Kidney epithelial cell (primary cell): ENCODE results near the gene RNU5B-1. TPM values are rescaled to one million over a fixed set of nuclear protein-coding genes. Genes with fewer than 3 reads are reported as not detected.

ENCODE experiments used
- DNase-seq: peaks from one replicate; pipeline ENCODE4 v3.0.0-alpha.2; 2010; ENCODE audit warnings: low read depth
- H3K27me3 ChIP-seq: 2 replicates; pipeline ENCODE4 v1.6.0; 2011; ENCODE audit warnings: low read length; ENCODE audit not compliant: control insufficient read depth, insufficient read depth
- H3K36me3 ChIP-seq: 2 replicates; pipeline ENCODE4 v1.5.1; 2011; ENCODE audit warnings: low read length; ENCODE audit not compliant: control insufficient read depth, insufficient read depth
- H3K4me3 ChIP-seq: 2 replicates; pipeline ENCODE4 v1.5.1; 2011; ENCODE audit warnings: low read depth, mild to moderate bottlenecking, control low read depth, low read length
- total RNA-seq: library from RNA; depleted of rRNA; stranded (reverse); fragments of >200 nt; gene quantifications from 2 replicates; pipeline ENCODE4 v1.2.3, GENCODE V29; 2015
- TF ChIP-seq, protein P1 (sequence below): IDR thresholded peaks from 2 replicates; pipeline ENCODE4 v1.5.1; 2011; ENCODE audit warnings: mild to moderate bottlenecking, moderate library complexity, low read length, control low read depth, inconsistent platforms; ENCODE audit not compliant: insufficient read depth, poor library complexity, severe bottlenecking

The RNU5B-1 gene
- total RNA-seq, 1 donor from 2014 or later: not detected

GRCh38 chr15:65292938-65293518 is 11.4 kb upstream of the RNU5B-1 start:
- H3K27me3 ChIP-seq: no peaks in the 10 kb centered on the region
- TF ChIP-seq, protein P1, sequence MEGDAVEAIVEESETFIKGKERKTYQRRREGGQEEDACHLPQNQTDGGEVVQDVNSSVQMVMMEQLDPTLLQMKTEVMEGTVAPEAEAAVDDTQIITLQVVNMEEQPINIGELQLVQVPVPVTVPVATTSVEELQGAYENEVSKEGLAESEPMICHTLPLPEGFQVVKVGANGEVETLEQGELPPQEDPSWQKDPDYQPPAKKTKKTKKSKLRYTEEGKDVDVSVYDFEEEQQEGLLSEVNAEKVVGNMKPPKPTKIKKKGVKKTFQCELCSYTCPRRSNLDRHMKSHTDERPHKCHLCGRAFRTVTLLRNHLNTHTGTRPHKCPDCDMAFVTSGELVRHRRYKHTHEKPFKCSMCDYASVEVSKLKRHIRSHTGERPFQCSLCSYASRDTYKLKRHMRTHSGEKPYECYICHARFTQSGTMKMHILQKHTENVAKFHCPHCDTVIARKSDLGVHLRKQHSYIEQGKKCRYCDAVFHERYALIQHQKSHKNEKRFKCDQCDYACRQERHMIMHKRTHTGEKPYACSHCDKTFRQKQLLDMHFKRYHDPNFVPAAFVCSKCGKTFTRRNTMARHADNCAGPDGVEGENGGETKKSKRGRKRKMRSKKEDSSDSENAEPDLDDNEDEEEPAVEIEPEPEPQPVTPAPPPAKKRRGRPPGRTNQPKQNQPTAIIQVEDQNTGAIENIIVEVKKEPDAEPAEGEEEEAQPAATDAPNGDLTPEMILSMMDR: no peak
- H3K4me3 ChIP-seq: no peak overlapping the region
- H3K36me3 ChIP-seq: no peaks in the 10 kb centered on the region
- DNase-seq: no peak

DNA sequence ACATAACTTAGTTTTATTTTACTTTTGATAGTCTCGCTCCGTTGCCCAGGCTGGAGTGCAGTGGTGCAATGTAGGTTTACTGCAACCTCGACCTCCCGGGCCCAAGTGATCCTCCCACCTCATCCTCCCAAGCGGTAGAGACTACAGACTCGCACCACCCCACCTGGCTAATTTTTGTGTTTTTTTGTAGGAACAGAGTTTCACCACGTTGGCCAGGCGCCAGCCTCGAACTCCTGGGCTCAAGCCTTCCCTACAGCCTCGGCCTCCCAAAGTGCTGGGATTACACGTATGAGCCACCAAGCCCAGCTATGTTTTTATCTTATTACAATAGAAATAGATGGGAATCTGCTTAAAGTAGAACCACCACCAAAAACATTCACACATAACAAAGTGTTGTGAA is 5.7 kb upstream of the RNU5B-1 start:
- TF ChIP-seq, protein P1: no peak
- Histone ChIP-seq H3K4me3 (no peak overlapping the region), H3K36me3 (no peaks in the 10 kb centered on the region), H3K27me3 (no peaks in the 10 kb centered on the region)
- no peak for DNase-seq

DNA sequence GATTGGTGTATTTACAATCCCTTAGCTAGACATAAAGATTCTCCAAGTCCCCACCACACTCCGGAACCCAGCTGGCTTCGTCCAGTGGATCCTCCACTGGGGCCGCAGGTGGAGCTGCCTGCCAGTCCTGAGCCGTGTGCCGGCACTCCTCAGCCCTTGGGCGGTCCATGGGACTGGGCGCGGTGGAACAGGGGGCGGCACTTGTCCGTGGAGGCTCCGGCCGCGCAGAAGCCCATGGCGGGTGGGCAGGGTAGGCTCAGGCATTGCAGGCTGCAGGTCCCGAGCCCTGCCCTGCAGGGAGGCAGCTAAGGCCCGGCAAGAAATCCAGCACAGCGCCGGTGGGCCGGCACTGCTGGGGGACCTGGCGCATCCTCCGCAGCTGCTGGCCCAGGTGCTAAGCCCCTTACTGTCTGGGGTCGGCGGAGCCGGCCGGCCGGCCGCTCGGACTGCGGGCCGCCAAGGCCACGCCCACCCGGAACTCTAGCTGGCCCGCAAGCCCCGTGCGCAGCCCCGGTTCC is 3.5 kb upstream of the RNU5B-1 start:
- Histone ChIP-seq H3K4me3 (no peak overlapping the region), H3K27me3 (no peaks in the 10 kb centered on the region), H3K36me3 (no peaks in the 10 kb centered on the region)
- no peak for DNase-seq
- TF ChIP-seq, protein P1: no peak

- no peak for DNase-seq
Observed at GRCh38 chr15:65302061-65302460, 2.4 kb upstream of the RNU5B-1 start.

GRCh38 chr15:65303687-65304380 is 643 bp upstream of the RNU5B-1 start:
- H3K36me3 ChIP-seq: no peaks in the 10 kb centered on the region
- TF ChIP-seq, protein P1: no peak
- H3K27me3 ChIP-seq: no peaks in the 10 kb centered on the region
- DNase-seq: no peak
- H3K4me3 ChIP-seq: peak overlapping the region; percentile 48

More at GRCh38 chr15:65302061-65302460, 2.4 kb upstream of the RNU5B-1 start:
- H3K36me3 ChIP-seq: no peaks in the 10 kb centered on the region
- TF ChIP-seq, protein P1: no peak
- no peaks in the 10 kb centered on the region for H3K27me3 ChIP-seq
- H3K4me3 ChIP-seq: no peak overlapping the region
